ENCODE measurements around the gene TNRC6B. TPM values are rescaled to one million over a fixed set of nuclear protein-coding genes. Genes with fewer than 3 reads are reported as not detected.

The TNRC6B gene
- total RNA-seq, 1 experiment from 2014 or later: 50.4 TPM

DNA sequence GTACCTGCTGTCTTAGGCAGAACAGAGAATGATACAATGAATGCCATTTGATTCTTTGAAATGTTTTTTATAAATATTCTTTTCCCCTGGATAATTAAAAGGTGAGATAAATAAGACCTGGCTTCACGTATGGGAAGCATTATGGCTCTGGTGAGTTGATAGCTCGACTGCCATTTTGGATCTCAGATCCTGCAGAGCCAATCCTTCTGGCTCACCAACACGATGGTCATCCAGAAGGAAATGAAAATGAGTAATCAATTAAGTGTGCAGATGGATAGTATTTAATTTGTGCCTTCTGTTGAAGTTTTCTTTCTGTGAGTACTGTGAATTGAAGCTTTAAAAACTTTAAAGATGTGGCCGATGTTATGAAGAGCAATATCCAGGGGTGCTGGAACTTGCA lies 2.7 kb downstream of the TNRC6B start:
- Mint-ChIP-seq H3K9me3 (peaks cover 4% of the 10 kb centered on the region), H3K4me1 (peaks cover 65% of the 10 kb centered on the region), H3K4me3 (peak overlapping the region; percentile 93), H3K27me3 (ENCODE audit: low read depth) (no peaks in the 10 kb centered on the region), H3K36me3 (peaks cover 12% of the 10 kb centered on the region), H3K27ac (peak overlapping the region; percentile 89)
- ChIA-PET POLR2A (interaction anchor here (1.2 to 2.0 kb wide), 2 partner anchors 12 to 13 kb away, joined by 4 to 9 read pairs; no protein-coding TSS in a partner anchor), CTCF (interaction anchor here (1.0 to 5.7 kb wide), 2 partner anchors 13 to 141 kb away, joined by 3 to 40 read pairs; no protein-coding TSS in a partner anchor)
- TF ChIP-seq FOXK1 (CRISPR knock-in tag; IDR thresholded peaks at IDR 0.05) (no peak), SP1 (CRISPR knock-in tag; conservative IDR thresholded peaks at IDR 0.05) (no peak), ATF1 (CRISPR knock-in tag; IDR thresholded peaks at IDR 0.05) (no peak), ZNF671 (CRISPR knock-in tag; IDR thresholded peaks at IDR 0.05) (no peak), ZNF219 (CRISPR knock-in tag; IDR thresholded peaks at IDR 0.05; ENCODE audit: borderline replicate concordance) (no peak), IRF2 (CRISPR knock-in tag; IDR thresholded peaks at IDR 0.05; ENCODE audit: borderline replicate concordance, low read depth) (no peak)
- TF ChIP-seq, protein P1, sequence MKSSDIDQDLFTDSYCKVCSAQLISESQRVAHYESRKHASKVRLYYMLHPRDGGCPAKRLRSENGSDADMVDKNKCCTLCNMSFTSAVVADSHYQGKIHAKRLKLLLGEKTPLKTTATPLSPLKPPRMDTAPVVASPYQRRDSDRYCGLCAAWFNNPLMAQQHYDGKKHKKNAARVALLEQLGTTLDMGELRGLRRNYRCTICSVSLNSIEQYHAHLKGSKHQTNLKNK (CRISPR knock-in tag; IDR thresholded peaks at IDR 0.05): no peak
- TF ChIP-seq, protein P2, sequence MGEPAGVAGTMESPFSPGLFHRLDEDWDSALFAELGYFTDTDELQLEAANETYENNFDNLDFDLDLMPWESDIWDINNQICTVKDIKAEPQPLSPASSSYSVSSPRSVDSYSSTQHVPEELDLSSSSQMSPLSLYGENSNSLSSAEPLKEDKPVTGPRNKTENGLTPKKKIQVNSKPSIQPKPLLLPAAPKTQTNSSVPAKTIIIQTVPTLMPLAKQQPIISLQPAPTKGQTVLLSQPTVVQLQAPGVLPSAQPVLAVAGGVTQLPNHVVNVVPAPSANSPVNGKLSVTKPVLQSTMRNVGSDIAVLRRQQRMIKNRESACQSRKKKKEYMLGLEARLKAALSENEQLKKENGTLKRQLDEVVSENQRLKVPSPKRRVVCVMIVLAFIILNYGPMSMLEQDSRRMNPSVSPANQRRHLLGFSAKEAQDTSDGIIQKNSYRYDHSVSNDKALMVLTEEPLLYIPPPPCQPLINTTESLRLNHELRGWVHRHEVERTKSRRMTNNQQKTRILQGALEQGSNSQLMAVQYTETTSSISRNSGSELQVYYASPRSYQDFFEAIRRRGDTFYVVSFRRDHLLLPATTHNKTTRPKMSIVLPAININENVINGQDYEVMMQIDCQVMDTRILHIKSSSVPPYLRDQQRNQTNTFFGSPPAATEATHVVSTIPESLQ (CRISPR knock-in tag; IDR thresholded peaks at IDR 0.05): no peak
- TF ChIP-seq, protein P3, sequence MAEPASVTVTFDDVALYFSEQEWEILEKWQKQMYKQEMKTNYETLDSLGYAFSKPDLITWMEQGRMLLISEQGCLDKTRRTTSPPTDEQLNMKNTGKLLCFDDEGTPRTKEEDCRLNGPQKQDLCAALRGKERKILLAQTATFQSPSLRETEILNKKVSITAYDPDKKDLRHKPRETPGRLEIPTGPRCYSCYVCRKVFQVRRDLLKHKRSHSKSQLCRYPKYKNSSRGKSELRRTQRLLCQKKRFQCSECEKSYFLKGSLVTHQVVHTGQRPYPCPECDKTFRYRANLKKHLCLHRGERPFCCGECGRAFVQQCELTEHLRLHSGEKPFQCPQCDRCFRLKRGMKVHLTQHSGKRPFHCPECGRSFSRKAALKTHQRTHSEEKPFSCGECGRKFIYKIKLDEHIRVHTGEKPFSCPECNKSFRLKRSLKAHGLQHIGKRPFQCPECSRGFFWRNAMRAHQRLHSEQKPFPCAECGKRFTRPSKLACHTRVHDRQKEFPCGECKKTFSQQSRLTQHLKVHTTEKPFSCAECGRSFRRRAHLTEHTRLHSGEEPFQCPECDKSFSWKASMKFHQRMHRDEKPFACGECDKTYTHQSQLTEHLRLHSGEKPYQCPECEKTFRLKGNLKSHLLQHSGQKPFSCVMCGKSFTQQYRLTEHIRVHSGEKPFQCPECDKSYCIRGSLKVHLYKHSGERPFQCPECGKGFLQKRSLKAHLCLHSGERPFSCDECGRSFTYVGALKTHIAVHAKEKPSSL (CRISPR knock-in tag; conservative IDR thresholded peaks at IDR 0.05): no peak
- no peak for ATAC-seq
- no peak for DNase-seq (ENCODE audit: low spot score)

DNA sequence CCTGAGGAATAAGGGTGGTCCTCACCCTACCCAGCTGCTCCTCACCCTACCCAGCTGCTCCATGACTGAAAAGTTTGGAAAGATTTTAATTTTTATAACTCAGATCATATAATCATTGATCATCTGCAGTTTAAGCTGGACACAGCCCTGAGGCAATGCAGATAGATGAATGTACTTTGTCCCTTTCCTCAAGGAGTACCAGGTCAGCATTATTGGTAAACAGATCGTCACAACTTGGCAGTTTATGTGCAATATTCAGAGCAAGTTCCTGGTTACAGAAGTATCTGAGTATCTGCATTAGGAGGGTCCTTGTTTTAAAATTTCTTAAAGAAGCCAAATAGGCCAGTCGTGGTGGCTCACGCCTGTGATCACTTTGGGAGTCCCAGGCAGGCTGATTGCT lies 3.6 kb downstream of the TNRC6B start:
- no peak overlapping the region for H3K4me3 Mint-ChIP-seq
- POLR2A ChIA-PET: interaction anchor here (0.6 to 0.9 kb wide), 2 partner anchors 21 to 40 kb away, joined by 3 read pairs; no protein-coding TSS in a partner anchor
- CTCF ChIA-PET: interaction anchor here (5.7 kb wide), 1 partner anchor 12 kb away, joined by 40 read pairs; no protein-coding TSS in a partner anchor
- peaks cover 4% of the 10 kb centered on the region for H3K9me3 Mint-ChIP-seq
- H3K36me3 Mint-ChIP-seq: peaks cover 12% of the 10 kb centered on the region
- DNase-seq (ENCODE audit: low spot score): no peak
- ATAC-seq: no peak
- H3K4me1 Mint-ChIP-seq: peaks cover 65% of the 10 kb centered on the region
- H3K27ac Mint-ChIP-seq: no peak overlapping the region
- TF ChIP-seq, protein P4, sequence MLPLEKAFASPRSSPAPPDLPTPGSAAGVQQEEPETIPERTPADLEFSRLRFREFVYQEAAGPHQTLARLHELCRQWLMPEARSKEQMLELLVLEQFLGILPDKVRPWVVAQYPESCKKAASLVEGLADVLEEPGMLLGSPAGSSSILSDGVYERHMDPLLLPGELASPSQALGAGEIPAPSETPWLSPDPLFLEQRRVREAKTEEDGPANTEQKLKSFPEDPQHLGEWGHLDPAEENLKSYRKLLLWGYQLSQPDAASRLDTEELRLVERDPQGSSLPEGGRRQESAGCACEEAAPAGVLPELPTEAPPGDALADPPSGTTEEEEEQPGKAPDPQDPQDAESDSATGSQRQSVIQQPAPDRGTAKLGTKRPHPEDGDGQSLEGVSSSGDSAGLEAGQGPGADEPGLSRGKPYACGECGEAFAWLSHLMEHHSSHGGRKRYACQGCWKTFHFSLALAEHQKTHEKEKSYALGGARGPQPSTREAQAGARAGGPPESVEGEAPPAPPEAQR (CRISPR knock-in tag; IDR thresholded peaks at IDR 0.05): no peak
- TF ChIP-seq, protein P5, sequence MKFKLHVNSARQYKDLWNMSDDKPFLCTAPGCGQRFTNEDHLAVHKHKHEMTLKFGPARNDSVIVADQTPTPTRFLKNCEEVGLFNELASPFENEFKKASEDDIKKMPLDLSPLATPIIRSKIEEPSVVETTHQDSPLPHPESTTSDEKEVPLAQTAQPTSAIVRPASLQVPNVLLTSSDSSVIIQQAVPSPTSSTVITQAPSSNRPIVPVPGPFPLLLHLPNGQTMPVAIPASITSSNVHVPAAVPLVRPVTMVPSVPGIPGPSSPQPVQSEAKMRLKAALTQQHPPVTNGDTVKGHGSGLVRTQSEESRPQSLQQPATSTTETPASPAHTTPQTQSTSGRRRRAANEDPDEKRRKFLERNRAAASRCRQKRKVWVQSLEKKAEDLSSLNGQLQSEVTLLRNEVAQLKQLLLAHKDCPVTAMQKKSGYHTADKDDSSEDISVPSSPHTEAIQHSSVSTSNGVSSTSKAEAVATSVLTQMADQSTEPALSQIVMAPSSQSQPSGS (CRISPR knock-in tag; IDR thresholded peaks at IDR 0.05; ENCODE audit: borderline replicate concordance, low read depth): no peak
- TF ChIP-seq ETV6 (CRISPR knock-in tag; IDR thresholded peaks at IDR 0.05): no peak
- no peak for TF ChIP-seq ZNF121 (CRISPR knock-in tag; IDR thresholded peaks at IDR 0.05)
- TF ChIP-seq, protein P6, sequence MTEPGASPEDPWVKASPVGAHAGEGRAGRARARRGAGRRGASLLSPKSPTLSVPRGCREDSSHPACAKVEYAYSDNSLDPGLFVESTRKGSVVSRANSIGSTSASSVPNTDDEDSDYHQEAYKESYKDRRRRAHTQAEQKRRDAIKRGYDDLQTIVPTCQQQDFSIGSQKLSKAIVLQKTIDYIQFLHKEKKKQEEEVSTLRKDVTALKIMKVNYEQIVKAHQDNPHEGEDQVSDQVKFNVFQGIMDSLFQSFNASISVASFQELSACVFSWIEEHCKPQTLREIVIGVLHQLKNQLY (CRISPR knock-in tag; IDR thresholded peaks at IDR 0.05): no peak
- no peak for TF ChIP-seq JUN (CRISPR knock-in tag; IDR thresholded peaks at IDR 0.05)
- no peak for TF ChIP-seq CBFB (CRISPR knock-in tag; IDR thresholded peaks at IDR 0.05; ENCODE audit: low read depth)
- no peak for TF ChIP-seq ATF1 (CRISPR knock-in tag; IDR thresholded peaks at IDR 0.05)
- TF ChIP-seq ZNF263 (CRISPR knock-in tag; IDR thresholded peaks at IDR 0.05; ENCODE audit: low read depth): no peak
- no peak for TF ChIP-seq CREB1 (CRISPR knock-in tag; IDR thresholded peaks at IDR 0.05)
- no peak for TF ChIP-seq ZNF232 (CRISPR knock-in tag; IDR thresholded peaks at IDR 0.05)
- TF ChIP-seq NR2C2 (CRISPR knock-in tag; IDR thresholded peaks at IDR 0.05): no peak
- TF ChIP-seq, protein P7, sequence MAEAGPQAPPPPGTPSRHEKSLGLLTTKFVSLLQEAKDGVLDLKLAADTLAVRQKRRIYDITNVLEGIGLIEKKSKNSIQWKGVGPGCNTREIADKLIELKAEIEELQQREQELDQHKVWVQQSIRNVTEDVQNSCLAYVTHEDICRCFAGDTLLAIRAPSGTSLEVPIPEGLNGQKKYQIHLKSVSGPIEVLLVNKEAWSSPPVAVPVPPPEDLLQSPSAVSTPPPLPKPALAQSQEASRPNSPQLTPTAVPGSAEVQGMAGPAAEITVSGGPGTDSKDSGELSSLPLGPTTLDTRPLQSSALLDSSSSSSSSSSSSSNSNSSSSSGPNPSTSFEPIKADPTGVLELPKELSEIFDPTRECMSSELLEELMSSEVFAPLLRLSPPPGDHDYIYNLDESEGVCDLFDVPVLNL (CRISPR knock-in tag; IDR thresholded peaks at IDR 0.05; ENCODE audit: borderline replicate concordance, low read depth): no peak
- no peak for TF ChIP-seq ESRRA (CRISPR knock-in tag; IDR thresholded peaks at IDR 0.05; ENCODE audit: borderline replicate concordance)
- H3K27me3 Mint-ChIP-seq (ENCODE audit: low read depth): no peaks in the 10 kb centered on the region
